ENCODE results near the gene RPS16. TPM values are rescaled to one million over a fixed set of nuclear protein-coding genes. Genes with fewer than 3 reads are reported as not detected.

Gene RPS16
- total and polyA plus RNA-seq, 2 of the 13 experiments (the other 11 are each of a cell fraction or from before 2014, with no cell fraction given), result 488 to 2,583 TPM

GRCh38 chr19:39411081-39411831 lies 24.5 kb downstream of the RPS16 start (continued):
- TF ChIP-seq HNF1A (IDR thresholded peaks at IDR 0.05; ENCODE audit: low read depth), result 0 out of 2 replicates have a peak, but pooled peaks have one; percentile 30
- TF ChIP-seq HNF1A (CRISPR knock-in tag; IDR thresholded peaks at IDR 0.05; ENCODE audit: borderline replicate concordance), result no peak
- TF ChIP-seq SP5 (CRISPR knock-in tag; IDR thresholded peaks at IDR 0.05; ENCODE audit: borderline replicate concordance, low read depth), result peak; percentile 51; the same call in 1 of the 2 replicates
- peak; percentile 68 for TF ChIP-seq ZNF430 (CRISPR knock-in tag; IDR thresholded peaks at IDR 0.05)
- peak; percentile 99 for TF ChIP-seq RARA (CRISPR knock-in tag; IDR thresholded peaks at IDR 0.05)
- no peak for TF ChIP-seq ZNF20 (CRISPR knock-in tag; IDR thresholded peaks at IDR 0.05)
- no peak for TF ChIP-seq TFDP1 (CRISPR knock-in tag; IDR thresholded peaks at IDR 0.05; ENCODE audit: borderline replicate concordance)
- TF ChIP-seq E2F5 (CRISPR knock-in tag; conservative IDR thresholded peaks at IDR 0.05), result no peak
- peak; percentile 70 for TF ChIP-seq HDAC1 (CRISPR knock-in tag; IDR thresholded peaks at IDR 0.05)
- peak; percentile 47; the same call in 1 of the 2 replicates for TF ChIP-seq ZNF292 (CRISPR knock-in tag; IDR thresholded peaks at IDR 0.05; ENCODE audit: borderline replicate concordance, low read depth)
- peak in 1 of 2 experiments; percentile 71; a peak in 1 of 4 replicates for TF ChIP-seq EP300 (IDR thresholded peaks at IDR 0.05; ENCODE audit: low read depth in 2 of 2, low read length in 2 of 2)
- no peak; the same call in 1 of the 2 replicates for TF ChIP-seq EP300 (CRISPR knock-in tag; IDR thresholded peaks at IDR 0.05; ENCODE audit: borderline replicate concordance)
- peak; percentile 46; the same call in 1 of the 2 replicates for TF ChIP-seq CCDC6 (CRISPR knock-in tag; IDR thresholded peaks at IDR 0.05)
- peak; percentile 70 for TF ChIP-seq ESRRA (CRISPR knock-in tag; IDR thresholded peaks at IDR 0.05; ENCODE audit: low read depth)
- peak; percentile 62; the same call in 1 of the 2 replicates for TF ChIP-seq ZFP37 (CRISPR knock-in tag; IDR thresholded peaks at IDR 0.05; ENCODE audit: borderline replicate concordance)
- peak; percentile 35; the same call in 1 of the 2 replicates for TF ChIP-seq ZNF607 (CRISPR knock-in tag; IDR thresholded peaks at IDR 0.05; ENCODE audit: borderline replicate concordance)
- peak; percentile 88 for TF ChIP-seq ZNF281 (CRISPR knock-in tag; IDR thresholded peaks at IDR 0.05; ENCODE audit: borderline replicate concordance)
- peak; percentile 24; the same call in 1 of the 2 replicates for TF ChIP-seq ZFP82 (CRISPR knock-in tag; IDR thresholded peaks at IDR 0.05; ENCODE audit: borderline replicate concordance)
- TF ChIP-seq POLR2A (IDR thresholded peaks at IDR 0.05; ENCODE audit: insufficient read depth in 1 of 2, low read depth in 2 of 2, low read length in 2 of 2), result peak in 1 of 2 experiments; percentile 65; a peak in 2 of 4 replicates

Measured in HepG2 (cell line).